Sigmoid colon (tissue), 4 donors: ENCODE data around the gene PLEKHA7.

ENCODE experiments used
- EP300 ChIP-seq, 4 donors: sonication (generic); formaldehyde crosslinking; IDR thresholded peaks; one replicate each; pipeline ENCODE4 v1.6.1; 2017; ENCODE audit warnings: antibody characterized with exemption in 4 of 4
- POLR2A ChIP-seq, 2 donors: fragments of 450-650 bp; IDR thresholded peaks; one replicate each; pipeline ENCODE4 v1.6.1; 2016; ENCODE audit warnings: antibody characterized with exemption in 2 of 2, mild to moderate bottlenecking in 2 of 2, moderate library complexity in 2 of 2
- POLR2AphosphoS5 ChIP-seq, 4 donors: sonication (generic); formaldehyde crosslinking; IDR thresholded peaks; one replicate each; pipeline ENCODE4 v1.6.1; 2017; ENCODE audit warnings: antibody characterized with exemption in 4 of 4
- TF ChIP-seq, protein P1 (sequence below), 4 experiments: fragments of 450-650 bp in 3 of 4; fragments of 200-600 bp in 1 of 4; IDR thresholded peaks; one replicate each; pipeline ENCODE4 v1.5.1; 2016 to 2019; ENCODE audit warnings: antibody characterized with exemption in 4 of 4, mild to moderate bottlenecking in 3 of 4, moderate library complexity in 2 of 4

DNA sequence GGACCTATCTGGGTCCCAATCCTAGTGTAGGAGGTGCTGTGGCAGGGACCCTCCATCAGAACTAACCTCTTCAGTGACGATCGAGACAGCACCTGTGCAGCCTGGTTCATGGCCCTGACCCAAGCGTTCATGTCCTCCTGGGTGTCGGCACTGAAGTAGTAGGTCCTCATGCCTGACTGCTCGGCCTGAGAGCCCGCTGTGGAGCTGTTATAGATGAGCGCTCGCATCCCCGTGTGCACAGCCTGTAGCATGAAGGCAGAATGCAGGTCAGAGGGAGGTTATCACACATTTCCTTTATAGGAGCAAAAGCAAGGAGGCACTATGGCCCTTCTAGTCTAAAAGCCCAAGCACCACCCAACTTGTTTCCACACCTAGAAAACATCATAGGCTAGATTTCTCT lies 172.7 kb downstream of the PLEKHA7 start:
- TF ChIP-seq POLR2A (IDR thresholded peaks at IDR 0.05) (no peak), EP300 (IDR thresholded peaks at IDR 0.05) (no peak), POLR2AphosphoS5 (IDR thresholded peaks at IDR 0.05) (no peak)
- TF ChIP-seq, protein P1, sequence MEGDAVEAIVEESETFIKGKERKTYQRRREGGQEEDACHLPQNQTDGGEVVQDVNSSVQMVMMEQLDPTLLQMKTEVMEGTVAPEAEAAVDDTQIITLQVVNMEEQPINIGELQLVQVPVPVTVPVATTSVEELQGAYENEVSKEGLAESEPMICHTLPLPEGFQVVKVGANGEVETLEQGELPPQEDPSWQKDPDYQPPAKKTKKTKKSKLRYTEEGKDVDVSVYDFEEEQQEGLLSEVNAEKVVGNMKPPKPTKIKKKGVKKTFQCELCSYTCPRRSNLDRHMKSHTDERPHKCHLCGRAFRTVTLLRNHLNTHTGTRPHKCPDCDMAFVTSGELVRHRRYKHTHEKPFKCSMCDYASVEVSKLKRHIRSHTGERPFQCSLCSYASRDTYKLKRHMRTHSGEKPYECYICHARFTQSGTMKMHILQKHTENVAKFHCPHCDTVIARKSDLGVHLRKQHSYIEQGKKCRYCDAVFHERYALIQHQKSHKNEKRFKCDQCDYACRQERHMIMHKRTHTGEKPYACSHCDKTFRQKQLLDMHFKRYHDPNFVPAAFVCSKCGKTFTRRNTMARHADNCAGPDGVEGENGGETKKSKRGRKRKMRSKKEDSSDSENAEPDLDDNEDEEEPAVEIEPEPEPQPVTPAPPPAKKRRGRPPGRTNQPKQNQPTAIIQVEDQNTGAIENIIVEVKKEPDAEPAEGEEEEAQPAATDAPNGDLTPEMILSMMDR (IDR thresholded peaks at IDR 0.05), result no peak
